HEK293 (cell line): ENCODE measurements around the gene PEPD.

ENCODE experiments used
- GLI4 ChIP-seq: fragments of 450-650 bp; formaldehyde crosslinking; IDR thresholded peaks from 2 replicates; pipeline ENCODE4 v1.5.1; 2016; ENCODE audit warnings: missing biosample characterization, missing genetic modification characterization
- GLIS2 ChIP-seq: fragments of 450-650 bp; formaldehyde crosslinking; IDR thresholded peaks from 2 replicates; pipeline ENCODE4 v1.5.1; 2016; ENCODE audit warnings: missing biosample characterization, missing genetic modification characterization
- KLF16 ChIP-seq: fragments of 450-650 bp; formaldehyde crosslinking; IDR thresholded peaks from 2 replicates; pipeline ENCODE4 v1.5.1; 2017; ENCODE audit warnings: missing biosample characterization, missing genetic modification characterization
- KLF7 ChIP-seq: fragments of 450-650 bp; formaldehyde crosslinking; IDR thresholded peaks from 2 replicates; pipeline ENCODE4 v1.5.1; 2016; ENCODE audit warnings: missing biosample characterization, missing genetic modification characterization, borderline replicate concordance
- MZF1 ChIP-seq: fragments of 450-650 bp; formaldehyde crosslinking; IDR thresholded peaks from 2 replicates; pipeline ENCODE4 v1.5.1; 2017; ENCODE audit warnings: missing biosample characterization, missing genetic modification characterization, borderline replicate concordance
- SCRT2 ChIP-seq: fragments of 450-650 bp; formaldehyde crosslinking; IDR thresholded peaks from 2 replicates; pipeline ENCODE4 v1.5.1; 2016; ENCODE audit warnings: missing biosample characterization, missing genetic modification characterization
- SP3 ChIP-seq: fragments of 450-650 bp; formaldehyde crosslinking; IDR thresholded peaks from 2 replicates; pipeline ENCODE4 v1.5.1; 2016; ENCODE audit warnings: missing biosample characterization, missing genetic modification characterization
- ZBTB20 ChIP-seq: fragments of 450-650 bp; formaldehyde crosslinking; IDR thresholded peaks from 2 replicates; pipeline ENCODE4 v1.5.1; 2016; ENCODE audit warnings: missing biosample characterization, missing genetic modification characterization
- ZEB2 ChIP-seq: fragments of 450-650 bp; formaldehyde crosslinking; IDR thresholded peaks from 2 replicates; pipeline ENCODE4 v1.5.1; 2016; ENCODE audit warnings: missing biosample characterization, missing genetic modification characterization
- ZFP37 ChIP-seq: fragments of 450-650 bp; formaldehyde crosslinking; IDR thresholded peaks from 2 replicates; pipeline ENCODE4 v1.5.1; 2016; ENCODE audit warnings: missing biosample characterization, missing genetic modification characterization
- ZIC2 ChIP-seq: fragments of 450-650 bp; formaldehyde crosslinking; IDR thresholded peaks from 2 replicates; pipeline ENCODE4 v1.5.1; 2016; ENCODE audit warnings: missing biosample characterization, missing genetic modification characterization
- ZNF2 ChIP-seq: fragments of 450-650 bp; formaldehyde crosslinking; IDR thresholded peaks from 2 replicates; pipeline ENCODE4 v1.5.1; 2016; ENCODE audit warnings: missing biosample characterization, missing genetic modification characterization
- ZNF24 ChIP-seq: fragments of 450-650 bp; formaldehyde crosslinking; IDR thresholded peaks from 2 replicates; pipeline ENCODE4 v1.5.1; 2016; ENCODE audit warnings: missing biosample characterization, missing genetic modification characterization
- ZNF394 ChIP-seq: fragments of 450-650 bp; formaldehyde crosslinking; IDR thresholded peaks from 2 replicates; pipeline ENCODE4 v1.5.1; 2016; ENCODE audit warnings: missing biosample characterization, missing genetic modification characterization, mild to moderate bottlenecking, moderate library complexity, borderline replicate concordance
- ZNF423 ChIP-seq: fragments of 450-650 bp; formaldehyde crosslinking; IDR thresholded peaks from 2 replicates; pipeline ENCODE4 v1.5.1; 2016; ENCODE audit warnings: missing biosample characterization, missing genetic modification characterization
- ZNF501 ChIP-seq: fragments of 450-650 bp; formaldehyde crosslinking; IDR thresholded peaks from 2 replicates; pipeline ENCODE4 v1.5.1; 2016; ENCODE audit warnings: missing biosample characterization, missing genetic modification characterization
- ZNF544 ChIP-seq: fragments of 450-650 bp; formaldehyde crosslinking; IDR thresholded peaks from 2 replicates; pipeline ENCODE4 v1.5.0; 2017; ENCODE audit warnings: missing biosample characterization, missing genetic modification characterization
- ZNF555 ChIP-seq: fragments of 450-650 bp; formaldehyde crosslinking; conservative IDR thresholded peaks from 2 replicates; pipeline ENCODE4 v1.5.1; 2017; ENCODE audit warnings: missing biosample characterization, mild to moderate bottlenecking, missing genetic modification characterization, inconsistent platforms
- ZNF596 ChIP-seq: fragments of 450-650 bp; IDR thresholded peaks from 2 replicates; pipeline ENCODE4 v1.5.0; 2018; ENCODE audit warnings: missing biosample characterization, mild to moderate bottlenecking, missing genetic modification characterization, moderate library complexity
- ZNF629 ChIP-seq: fragments of 450-650 bp; formaldehyde crosslinking; IDR thresholded peaks from 2 replicates; pipeline ENCODE4 v1.5.1; 2017; ENCODE audit warnings: missing biosample characterization, missing genetic modification characterization
- ZNF654 ChIP-seq: fragments of 450-650 bp; formaldehyde crosslinking; IDR thresholded peaks from 2 replicates; pipeline ENCODE4 v1.5.1; 2016; ENCODE audit warnings: low read depth, missing biosample characterization, missing genetic modification characterization
- ZNF677 ChIP-seq: fragments of 450-650 bp; IDR thresholded peaks from 2 replicates; pipeline ENCODE4 v1.5.0; 2018; ENCODE audit warnings: missing biosample characterization, mild to moderate bottlenecking, missing genetic modification characterization, moderate library complexity
- ZNF707 ChIP-seq: fragments of 450-650 bp; formaldehyde crosslinking; IDR thresholded peaks from 2 replicates; pipeline ENCODE4 v1.5.1; 2016; ENCODE audit warnings: missing biosample characterization, missing genetic modification characterization
- ZNF776 ChIP-seq: fragments of 450-650 bp; formaldehyde crosslinking; IDR thresholded peaks from 2 replicates; pipeline ENCODE4 v1.5.0; 2017; ENCODE audit warnings: missing biosample characterization, missing genetic modification characterization, borderline replicate concordance
- ZSCAN23 ChIP-seq: fragments of 450-650 bp; formaldehyde crosslinking; IDR thresholded peaks from 2 replicates; pipeline ENCODE4 v1.5.1; 2016; ENCODE audit warnings: missing biosample characterization, missing genetic modification characterization
- TF ChIP-seq, protein P1 (sequence below): fragments of 450-650 bp; formaldehyde crosslinking; IDR thresholded peaks from 2 replicates; pipeline ENCODE4 v1.5.1; 2017; ENCODE audit warnings: missing biosample characterization, mild to moderate bottlenecking, missing genetic modification characterization, moderate library complexity
- TF ChIP-seq, protein P2 (sequence below): fragments of 450-650 bp; formaldehyde crosslinking; IDR thresholded peaks from 2 replicates; pipeline ENCODE4 v1.5.1; 2017; ENCODE audit warnings: missing biosample characterization, missing genetic modification characterization
- TF ChIP-seq, protein P3 (sequence below): fragments of 450-650 bp; formaldehyde crosslinking; IDR thresholded peaks from 2 replicates; pipeline ENCODE4 v1.5.1; 2016; ENCODE audit warnings: missing biosample characterization, missing genetic modification characterization
- TF ChIP-seq, protein P4 (sequence below): fragments of 450-650 bp; formaldehyde crosslinking; IDR thresholded peaks from 2 replicates; pipeline ENCODE4 v1.5.1; 2016; ENCODE audit warnings: missing biosample characterization, missing genetic modification characterization
- TF ChIP-seq, protein P5 (sequence below): fragments of 450-650 bp; formaldehyde crosslinking; IDR thresholded peaks from 2 replicates; pipeline ENCODE4 v1.5.1; 2016; ENCODE audit warnings: missing biosample characterization, missing genetic modification characterization
- TF ChIP-seq, protein P6 (sequence below): fragments of 450-650 bp; IDR thresholded peaks from 2 replicates; pipeline ENCODE4 v1.5.1; 2018; ENCODE audit warnings: missing biosample characterization, missing genetic modification characterization

Gene PEPD

DNA sequence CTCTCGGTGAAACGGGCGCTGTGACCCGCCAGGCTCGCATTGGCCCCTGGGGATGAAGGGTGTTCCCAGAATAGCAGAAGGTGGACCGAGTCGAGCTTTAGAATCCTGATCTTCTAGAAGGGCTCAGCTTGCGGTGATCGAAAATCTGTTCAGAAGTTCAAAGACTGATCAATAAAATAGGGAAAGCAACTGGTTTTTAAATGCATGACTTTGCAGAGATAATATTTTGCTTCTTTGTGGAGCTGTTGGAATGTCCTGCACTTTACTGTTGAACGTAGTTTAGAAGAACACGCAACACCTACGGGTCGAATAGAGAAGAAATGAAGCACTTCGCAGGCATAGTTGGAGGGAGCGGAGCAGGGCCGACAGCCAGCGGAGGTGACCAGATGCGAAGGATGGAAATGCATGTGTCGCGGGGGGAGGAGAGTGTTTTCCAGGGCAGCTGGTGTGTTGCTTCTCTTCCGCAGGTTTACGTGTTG lies 147.3 kb downstream of the PEPD start (continued):
- TF ChIP-seq, protein P1, sequence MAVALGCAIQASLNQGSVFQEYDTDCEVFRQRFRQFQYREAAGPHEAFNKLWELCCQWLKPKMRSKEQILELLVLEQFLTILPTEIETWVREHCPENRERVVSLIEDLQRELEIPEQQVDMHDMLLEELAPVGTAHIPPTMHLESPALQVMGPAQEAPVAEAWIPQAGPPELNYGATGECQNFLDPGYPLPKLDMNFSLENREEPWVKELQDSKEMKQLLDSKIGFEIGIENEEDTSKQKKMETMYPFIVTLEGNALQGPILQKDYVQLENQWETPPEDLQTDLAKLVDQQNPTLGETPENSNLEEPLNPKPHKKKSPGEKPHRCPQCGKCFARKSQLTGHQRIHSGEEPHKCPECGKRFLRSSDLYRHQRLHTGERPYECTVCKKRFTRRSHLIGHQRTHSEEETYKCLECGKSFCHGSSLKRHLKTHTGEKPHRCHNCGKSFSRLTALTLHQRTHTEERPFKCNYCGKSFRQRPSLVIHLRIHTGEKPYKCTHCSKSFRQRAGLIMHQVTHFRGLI (tag by site-specific recombination) = 0 out of 2 replicates have a peak, but pooled peaks have one; percentile 15
- TF ChIP-seq ZNF501 (tag by site-specific recombination) = no peak
- TF ChIP-seq SCRT2 (tag by site-specific recombination) = peak; percentile 89
- TF ChIP-seq ZNF555 = no peak
- TF ChIP-seq, protein P2, sequence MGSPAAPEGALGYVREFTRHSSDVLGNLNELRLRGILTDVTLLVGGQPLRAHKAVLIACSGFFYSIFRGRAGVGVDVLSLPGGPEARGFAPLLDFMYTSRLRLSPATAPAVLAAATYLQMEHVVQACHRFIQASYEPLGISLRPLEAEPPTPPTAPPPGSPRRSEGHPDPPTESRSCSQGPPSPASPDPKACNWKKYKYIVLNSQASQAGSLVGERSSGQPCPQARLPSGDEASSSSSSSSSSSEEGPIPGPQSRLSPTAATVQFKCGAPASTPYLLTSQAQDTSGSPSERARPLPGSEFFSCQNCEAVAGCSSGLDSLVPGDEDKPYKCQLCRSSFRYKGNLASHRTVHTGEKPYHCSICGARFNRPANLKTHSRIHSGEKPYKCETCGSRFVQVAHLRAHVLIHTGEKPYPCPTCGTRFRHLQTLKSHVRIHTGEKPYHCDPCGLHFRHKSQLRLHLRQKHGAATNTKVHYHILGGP = no peak
- no peak for TF ChIP-seq ZNF596 (tag by site-specific recombination)
- TF ChIP-seq ZNF544 (tag by site-specific recombination) = no peak
- 0 out of 2 replicates have a peak, but pooled peaks have one; percentile 16 for TF ChIP-seq ZNF394 (tag by site-specific recombination)
- TF ChIP-seq ZSCAN23 (tag by site-specific recombination) = no peak
- TF ChIP-seq, protein P3, sequence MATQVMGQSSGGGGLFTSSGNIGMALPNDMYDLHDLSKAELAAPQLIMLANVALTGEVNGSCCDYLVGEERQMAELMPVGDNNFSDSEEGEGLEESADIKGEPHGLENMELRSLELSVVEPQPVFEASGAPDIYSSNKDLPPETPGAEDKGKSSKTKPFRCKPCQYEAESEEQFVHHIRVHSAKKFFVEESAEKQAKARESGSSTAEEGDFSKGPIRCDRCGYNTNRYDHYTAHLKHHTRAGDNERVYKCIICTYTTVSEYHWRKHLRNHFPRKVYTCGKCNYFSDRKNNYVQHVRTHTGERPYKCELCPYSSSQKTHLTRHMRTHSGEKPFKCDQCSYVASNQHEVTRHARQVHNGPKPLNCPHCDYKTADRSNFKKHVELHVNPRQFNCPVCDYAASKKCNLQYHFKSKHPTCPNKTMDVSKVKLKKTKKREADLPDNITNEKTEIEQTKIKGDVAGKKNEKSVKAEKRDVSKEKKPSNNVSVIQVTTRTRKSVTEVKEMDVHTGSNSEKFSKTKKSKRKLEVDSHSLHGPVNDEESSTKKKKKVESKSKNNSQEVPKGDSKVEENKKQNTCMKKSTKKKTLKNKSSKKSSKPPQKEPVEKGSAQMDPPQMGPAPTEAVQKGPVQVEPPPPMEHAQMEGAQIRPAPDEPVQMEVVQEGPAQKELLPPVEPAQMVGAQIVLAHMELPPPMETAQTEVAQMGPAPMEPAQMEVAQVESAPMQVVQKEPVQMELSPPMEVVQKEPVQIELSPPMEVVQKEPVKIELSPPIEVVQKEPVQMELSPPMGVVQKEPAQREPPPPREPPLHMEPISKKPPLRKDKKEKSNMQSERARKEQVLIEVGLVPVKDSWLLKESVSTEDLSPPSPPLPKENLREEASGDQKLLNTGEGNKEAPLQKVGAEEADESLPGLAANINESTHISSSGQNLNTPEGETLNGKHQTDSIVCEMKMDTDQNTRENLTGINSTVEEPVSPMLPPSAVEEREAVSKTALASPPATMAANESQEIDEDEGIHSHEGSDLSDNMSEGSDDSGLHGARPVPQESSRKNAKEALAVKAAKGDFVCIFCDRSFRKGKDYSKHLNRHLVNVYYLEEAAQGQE (tag by site-specific recombination) = 0 out of 2 replicates have a peak, but pooled peaks have one; percentile 10
- TF ChIP-seq, protein P4, sequence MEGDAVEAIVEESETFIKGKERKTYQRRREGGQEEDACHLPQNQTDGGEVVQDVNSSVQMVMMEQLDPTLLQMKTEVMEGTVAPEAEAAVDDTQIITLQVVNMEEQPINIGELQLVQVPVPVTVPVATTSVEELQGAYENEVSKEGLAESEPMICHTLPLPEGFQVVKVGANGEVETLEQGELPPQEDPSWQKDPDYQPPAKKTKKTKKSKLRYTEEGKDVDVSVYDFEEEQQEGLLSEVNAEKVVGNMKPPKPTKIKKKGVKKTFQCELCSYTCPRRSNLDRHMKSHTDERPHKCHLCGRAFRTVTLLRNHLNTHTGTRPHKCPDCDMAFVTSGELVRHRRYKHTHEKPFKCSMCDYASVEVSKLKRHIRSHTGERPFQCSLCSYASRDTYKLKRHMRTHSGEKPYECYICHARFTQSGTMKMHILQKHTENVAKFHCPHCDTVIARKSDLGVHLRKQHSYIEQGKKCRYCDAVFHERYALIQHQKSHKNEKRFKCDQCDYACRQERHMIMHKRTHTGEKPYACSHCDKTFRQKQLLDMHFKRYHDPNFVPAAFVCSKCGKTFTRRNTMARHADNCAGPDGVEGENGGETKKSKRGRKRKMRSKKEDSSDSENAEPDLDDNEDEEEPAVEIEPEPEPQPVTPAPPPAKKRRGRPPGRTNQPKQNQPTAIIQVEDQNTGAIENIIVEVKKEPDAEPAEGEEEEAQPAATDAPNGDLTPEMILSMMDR (tag by site-specific recombination) = peak; percentile 80
- TF ChIP-seq GLIS2 = peak; percentile 93
- TF ChIP-seq KLF16 (tag by site-specific recombination) = peak; percentile 83
- TF ChIP-seq ZNF629 = peak; percentile 47; the same call in 1 of the 2 replicates
- TF ChIP-seq, protein P5, sequence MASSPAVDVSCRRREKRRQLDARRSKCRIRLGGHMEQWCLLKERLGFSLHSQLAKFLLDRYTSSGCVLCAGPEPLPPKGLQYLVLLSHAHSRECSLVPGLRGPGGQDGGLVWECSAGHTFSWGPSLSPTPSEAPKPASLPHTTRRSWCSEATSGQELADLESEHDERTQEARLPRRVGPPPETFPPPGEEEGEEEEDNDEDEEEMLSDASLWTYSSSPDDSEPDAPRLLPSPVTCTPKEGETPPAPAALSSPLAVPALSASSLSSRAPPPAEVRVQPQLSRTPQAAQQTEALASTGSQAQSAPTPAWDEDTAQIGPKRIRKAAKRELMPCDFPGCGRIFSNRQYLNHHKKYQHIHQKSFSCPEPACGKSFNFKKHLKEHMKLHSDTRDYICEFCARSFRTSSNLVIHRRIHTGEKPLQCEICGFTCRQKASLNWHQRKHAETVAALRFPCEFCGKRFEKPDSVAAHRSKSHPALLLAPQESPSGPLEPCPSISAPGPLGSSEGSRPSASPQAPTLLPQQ = peak; percentile 45; the same call in 1 of the 2 replicates
- TF ChIP-seq, protein P6, sequence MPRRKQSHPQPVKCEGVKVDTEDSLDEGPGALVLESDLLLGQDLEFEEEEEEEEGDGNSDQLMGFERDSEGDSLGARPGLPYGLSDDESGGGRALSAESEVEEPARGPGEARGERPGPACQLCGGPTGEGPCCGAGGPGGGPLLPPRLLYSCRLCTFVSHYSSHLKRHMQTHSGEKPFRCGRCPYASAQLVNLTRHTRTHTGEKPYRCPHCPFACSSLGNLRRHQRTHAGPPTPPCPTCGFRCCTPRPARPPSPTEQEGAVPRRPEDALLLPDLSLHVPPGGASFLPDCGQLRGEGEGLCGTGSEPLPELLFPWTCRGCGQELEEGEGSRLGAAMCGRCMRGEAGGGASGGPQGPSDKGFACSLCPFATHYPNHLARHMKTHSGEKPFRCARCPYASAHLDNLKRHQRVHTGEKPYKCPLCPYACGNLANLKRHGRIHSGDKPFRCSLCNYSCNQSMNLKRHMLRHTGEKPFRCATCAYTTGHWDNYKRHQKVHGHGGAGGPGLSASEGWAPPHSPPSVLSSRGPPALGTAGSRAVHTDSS (tag by site-specific recombination) = no peak
- peak; percentile 14; the same call in 1 of the 2 replicates for TF ChIP-seq SP3 (tag by site-specific recombination)
- TF ChIP-seq ZFP37 (tag by site-specific recombination) = peak; percentile 97
- peak; percentile 90 for TF ChIP-seq ZEB2
- peak; percentile 90 for TF ChIP-seq ZNF423
- TF ChIP-seq ZNF654 = no peak
- no peak for TF ChIP-seq ZNF776
- TF ChIP-seq GLI4 (tag by site-specific recombination) = no peak
- no peak for TF ChIP-seq ZNF707 (tag by site-specific recombination)
- peak; percentile 94 for TF ChIP-seq ZIC2
- TF ChIP-seq MZF1 = no peak
- no peak for TF ChIP-seq KLF7 (tag by site-specific recombination)
- no peak for TF ChIP-seq ZNF677
- peak; percentile 86; the same call in 1 of the 2 replicates for TF ChIP-seq ZNF24 (tag by site-specific recombination)
- peak; percentile 85 for TF ChIP-seq ZNF2 (tag by site-specific recombination)
- TF ChIP-seq ZBTB20 (tag by site-specific recombination) = peak; percentile 38
